ENCODE data around the gene CPLX3. TPM values are rescaled to one million over a fixed set of nuclear protein-coding genes. Genes with fewer than 3 reads are reported as not detected.

The CPLX3 gene
- polyA plus RNA-seq, 2 of the 4 experiments (the other 2 are of a cell fraction), result not detected

- TF ChIP-seq GATA3 (IDR thresholded peaks at IDR 0.05; ENCODE audit: borderline replicate concordance) (no peak), HES2 (IDR thresholded peaks at IDR 0.05) (no peak)
- POLR2A ChIA-PET, result no interaction called here
- no peak for FAIRE-seq
- H3K4me2 ChIP-seq, result no peak overlapping the region
- 85% methylated on average over 5 of the region's 7 CpGs for WGBS (ENCODE audit: missing lambda C conversion rate)
- no peak for DNase-seq (ENCODE audit: low read depth in 1 of 2, low spot score in 1 of 2)
- H3K4me3 ChIP-seq, result no peak overlapping the region
- CTCF ChIA-PET, result interaction anchor here (0.6 to 66.7 kb wide), 7 partner anchors 4 to 1047 kb away, joined by 3 to 1908 read pairs (median 5); partner anchors contain the start of genes CPLX3, CSK, LMAN1L and ULK3
- peaks cover 31% of the 10 kb centered on the region for H3K4me1 ChIP-seq
- H3K27ac ChIP-seq, result no peak overlapping the region
- no peak for ATAC-seq
- H3K9me3 ChIP-seq, result no peaks in the 10 kb centered on the region
These were observed 39.8 kb upstream of the CPLX3 start for GRCh38 chr15:74786551-74787165.

GRCh38 chr15:74787251-74788041, 39.0 kb upstream of the CPLX3 start:
- no peak overlapping the region for H3K27ac ChIP-seq
- DNase-seq (ENCODE audit: low read depth in 1 of 2, low spot score in 1 of 2), result peak; percentile 82 to 84
- ChIA-PET CTCF (interaction anchor here (0.6 to 66.7 kb wide), 12 partner anchors 3 to 176 kb away, joined by 3 to 1908 read pairs (median 3); partner anchors contain the start of genes CPLX3, CSK, LMAN1L and ULK3), POLR2A (no interaction called here)
- WGBS (ENCODE audit: missing lambda C conversion rate), result 54% methylated on average over 13 of the region's 13 CpGs
- H3K4me2 ChIP-seq, result no peak overlapping the region
- no peaks in the 10 kb centered on the region for H3K9me3 ChIP-seq
- ATAC-seq, result peak; percentile 87 to 95
- no peak for FAIRE-seq
- H3K4me3 ChIP-seq, result no peak overlapping the region
- H3K4me1 ChIP-seq, result peaks cover 31% of the 10 kb centered on the region
- TF ChIP-seq CTCF (IDR thresholded peaks at IDR 0.05) (peak; percentile 50), RFX5 (IDR thresholded peaks at IDR 0.05) (no peak)

GRCh38 chr15:74788042-74788682, 38.3 kb upstream of the CPLX3 start:
- Histone ChIP-seq H3K4me3 (no peak overlapping the region), H3K9me3 (no peaks in the 10 kb centered on the region), H3K27ac (0 out of 6 replicates have a peak overlapping the region, but pooled peaks of 1 of the 2 experiments have one; percentile 30), H3K4me1 (peaks cover 30% of the 10 kb centered on the region), H3K4me2 (no peak overlapping the region)
- peak; percentile 14 to 20; a peak in 3 of 6 replicates for ATAC-seq
- FAIRE-seq, result no peak
- DNase-seq (ENCODE audit: low read depth in 1 of 2, low spot score in 1 of 2), result no peak
- CTCF ChIA-PET, result interaction anchor here (0.6 to 66.7 kb wide), 9 partner anchors 3 to 177 kb away, joined by 3 to 1908 read pairs (median 3); partner anchors contain the start of genes CPLX3, CSK, LMAN1L and ULK3
- POLR2A ChIA-PET, result no interaction called here
- TF ChIP-seq MAFK (IDR thresholded peaks at IDR 0.05; ENCODE audit: partially characterized antibody) (no peak), NPAS2 (CRISPR knock-in tag; IDR thresholded peaks at IDR 0.05; ENCODE audit: borderline replicate concordance) (no peak), EP300 (IDR thresholded peaks at IDR 0.05) (no peak), JUNB (IDR thresholded peaks at IDR 0.05) (no peak), HOXB5 (CRISPR knock-in tag; IDR thresholded peaks at IDR 0.05) (no peak), PBX3 (IDR thresholded peaks at IDR 0.05) (no peak), ZFP36 (IDR thresholded peaks at IDR 0.05; ENCODE audit: borderline replicate concordance, partially characterized antibody) (no peak), NR3C1 (IDR thresholded peaks at IDR 0.05) (no peak), TFCP2L1 (CRISPR knock-in tag; IDR thresholded peaks at IDR 0.05) (no peak), ZSCAN20 (CRISPR knock-in tag; IDR thresholded peaks at IDR 0.05) (no peak), BCL3 (IDR thresholded peaks at IDR 0.05) (no peak), ELK1 (IDR thresholded peaks at IDR 0.05; ENCODE audit: low read depth, low read length) (no peak), CTCF (IDR thresholded peaks at IDR 0.05) (no peak), FOSB (CRISPR knock-in tag; IDR thresholded peaks at IDR 0.05) (no peak), HDAC2 (IDR thresholded peaks at IDR 0.05) (no peak), RNF2 (IDR thresholded peaks at IDR 0.05; ENCODE audit: borderline replicate concordance, low read depth) (no peak), CBX8 (IDR thresholded peaks at IDR 0.05) (no peak), RFX5 (IDR thresholded peaks at IDR 0.05) (no peak)
- WGBS (ENCODE audit: missing lambda C conversion rate), result 49% methylated on average over 7 of the region's 7 CpGs
